H9 (cell line): ENCODE data around the gene MAGEB17. TPM values are rescaled to one million over a fixed set of nuclear protein-coding genes. Genes with fewer than 3 reads are reported as not detected.

ENCODE experiments used
- DNase-seq: peaks from one replicate; pipeline ENCODE4 v3.0.0-alpha.2; 2017
- H2AFZ ChIP-seq: one replicate; pipeline ENCODE4 v1.6.1; 2013; ENCODE audit warnings: mild to moderate bottlenecking, low read length, control low read depth, moderate library complexity
- H2AK5ac ChIP-seq: 2 replicates; pipeline ENCODE4 v1.6.1; 2013; ENCODE audit warnings: low read length, control low read depth, mixed read lengths; ENCODE audit not compliant: insufficient read length
- H2BK120ac ChIP-seq: one replicate; pipeline ENCODE4 v1.6.1; 2013; ENCODE audit warnings: low read depth, mild to moderate bottlenecking, low read length, control low read depth, inconsistent platforms; ENCODE audit not compliant: poor library complexity, severe bottlenecking
- H2BK12ac ChIP-seq: 2 replicates; pipeline ENCODE4 v1.6.1; 2013; ENCODE audit warnings: low read length, control low read depth, mixed read lengths, low read depth; ENCODE audit not compliant: insufficient read length
- H2BK15ac ChIP-seq: 2 replicates; pipeline ENCODE4 v1.6.1; 2013; ENCODE audit warnings: low read depth, low read length, control low read depth
- H2BK20ac ChIP-seq: one replicate; pipeline ENCODE4 v1.6.1; 2013; ENCODE audit warnings: low read depth, mild to moderate bottlenecking, low read length, control low read depth, inconsistent platforms; ENCODE audit not compliant: poor library complexity, severe bottlenecking
- H2BK5ac ChIP-seq: 2 replicates; pipeline ENCODE4 v1.6.1; 2013; ENCODE audit warnings: low read length, control low read depth, mixed read lengths; ENCODE audit not compliant: insufficient read length
- H3K14ac ChIP-seq: 2 replicates; pipeline ENCODE4 v1.6.1; 2013; ENCODE audit warnings: low read length, control low read depth; ENCODE audit not compliant: insufficient read depth
- H3K18ac ChIP-seq: 2 replicates; pipeline ENCODE4 v1.6.1; 2013; ENCODE audit warnings: low read depth, mild to moderate bottlenecking, mixed read lengths, low read length, control low read depth; ENCODE audit not compliant: insufficient read length
- H3K23ac ChIP-seq: 2 replicates; pipeline ENCODE4 v1.6.1; 2013; ENCODE audit warnings: low read length, control low read depth, mixed read lengths, low read depth; ENCODE audit not compliant: insufficient read length
- H3K23me2 ChIP-seq: 2 replicates; pipeline ENCODE4 v1.6.1; 2013; ENCODE audit warnings: low read depth, mild to moderate bottlenecking, mixed read lengths, low read length, control low read depth; ENCODE audit not compliant: insufficient read length, poor library complexity, severe bottlenecking
- H3K27ac ChIP-seq: 2 replicates; pipeline ENCODE4 v1.5.1; 2013; ENCODE audit warnings: low read length, control low read depth, mixed read lengths, low read depth; ENCODE audit not compliant: insufficient read length
- H3K27me3 ChIP-seq: 2 replicates; pipeline ENCODE4 v1.6.1; 2013; ENCODE audit warnings: low read length, control low read depth, inconsistent platforms; ENCODE audit not compliant: insufficient read depth
- H3K4ac ChIP-seq: 2 replicates; pipeline ENCODE4 v1.6.1; 2013; ENCODE audit warnings: low read depth, mild to moderate bottlenecking, control low read depth, inconsistent platforms, low read length, moderate library complexity
- H3K4me1 ChIP-seq: 2 replicates; pipeline ENCODE4 v1.6.1; 2013; ENCODE audit warnings: low read length, control low read depth, inconsistent platforms; ENCODE audit not compliant: insufficient read depth
- H3K4me2 ChIP-seq: 2 replicates; pipeline ENCODE4 v1.6.1; 2013; ENCODE audit warnings: low read length, control low read depth, mixed read lengths; ENCODE audit not compliant: insufficient read length, insufficient read depth
- H3K56ac ChIP-seq: 2 replicates; pipeline ENCODE4 v1.6.1; 2013; ENCODE audit warnings: low read depth, mild to moderate bottlenecking, mixed read lengths, low read length, control low read depth; ENCODE audit not compliant: insufficient read length
- H3K79me1 ChIP-seq: 2 replicates; pipeline ENCODE4 v1.6.1; 2013; ENCODE audit warnings: low read depth, mild to moderate bottlenecking, moderate library complexity, low read length, control low read depth, inconsistent platforms; ENCODE audit not compliant: insufficient read depth, poor library complexity, severe bottlenecking
- H3K79me2 ChIP-seq: 2 replicates; pipeline ENCODE4 v1.6.1; 2013; ENCODE audit warnings: low read length, control low read depth, inconsistent platforms; ENCODE audit not compliant: insufficient read depth
- H3K9ac ChIP-seq: 2 replicates; pipeline ENCODE4 v1.6.1; 2013; ENCODE audit warnings: low read length, control low read depth, mixed read lengths; ENCODE audit not compliant: insufficient read length; ENCODE audit errors: extremely low read depth
- H3K9me3 ChIP-seq: one replicate; pipeline ENCODE4 v1.6.1; 2013; ENCODE audit warnings: low read depth, low read length, inconsistent platforms; ENCODE audit not compliant: control insufficient read depth
- H3T11ph ChIP-seq: one replicate; pipeline ENCODE4 v1.6.1; 2013; ENCODE audit warnings: mild to moderate bottlenecking, low read length, control low read depth, inconsistent platforms
- H4K20me1 ChIP-seq: one replicate; pipeline ENCODE4 v1.6.1; 2013; ENCODE audit not compliant: control insufficient read depth, insufficient read length, insufficient read depth
- H4K5ac ChIP-seq: 2 replicates; pipeline ENCODE4 v1.6.1; 2013; ENCODE audit warnings: low read depth, mild to moderate bottlenecking, mixed read lengths, low read length, control low read depth; ENCODE audit not compliant: insufficient read length
- H4K8ac ChIP-seq: replicated peaks from 2 replicates; pipeline ENCODE4 v1.6.1; 2013; ENCODE audit warnings: low read length, control low read depth, mixed read lengths, low read depth; ENCODE audit not compliant: insufficient read length
- H4K91ac ChIP-seq: 2 replicates; pipeline ENCODE4 v1.6.1; 2013; ENCODE audit warnings: low read depth, mild to moderate bottlenecking, moderate library complexity, mixed read lengths, low read length, control low read depth; ENCODE audit not compliant: insufficient read length
- H3K27ac Mint-ChIP-seq, 3 experiments: 2 replicates in 2 of 3; 3 replicates in 1 of 3; pipeline ENCODE4 v1.8.0; 2020 to 2021; ENCODE audit warnings: mixed read lengths in 3 of 3, mild to moderate bottlenecking in 1 of 3, moderate library complexity in 1 of 3
- H3K27me3 Mint-ChIP-seq: 2 replicates; pipeline ENCODE4 v1.8.0; 2021; ENCODE audit warnings: low read depth, mild to moderate bottlenecking, moderate library complexity, mixed read lengths
- H3K36me3 Mint-ChIP-seq, 3 experiments: 2 replicates in 2 of 3; 3 replicates in 1 of 3; pipeline ENCODE4 v1.8.0; 2020 to 2021; ENCODE audit warnings: low read depth in 3 of 3, mixed read lengths in 3 of 3; ENCODE audit not compliant: insufficient read depth in 1 of 3
- H3K4me1 Mint-ChIP-seq, 2 experiments: 2 replicates each; pipeline ENCODE4 v1.8.0; 2020; ENCODE audit warnings: mixed read lengths in 2 of 2
- H3K4me3 Mint-ChIP-seq, 2 experiments: 2 replicates in 1 of 2; 3 replicates in 1 of 2; pipeline ENCODE4 v1.8.0; 2020 to 2021; ENCODE audit warnings: mild to moderate bottlenecking in 2 of 2, mixed read lengths in 2 of 2, moderate library complexity in 1 of 2
- H3K9me3 Mint-ChIP-seq, 2 experiments: 2 replicates in 1 of 2; 3 replicates in 1 of 2; pipeline ENCODE4 v1.8.0; 2020; ENCODE audit warnings: mild to moderate bottlenecking in 2 of 2, mixed read lengths in 2 of 2, moderate library complexity in 1 of 2
- CTCF ChIP-seq: fragments of 200-600 bp; sonication (generic); conservative IDR thresholded peaks from 3 replicates; pipeline ENCODE4 v1.8.0; 2021; ENCODE audit warnings: antibody characterized with exemption, mild to moderate bottlenecking
- total RNA-seq: library from RNA; stranded (reverse); gene quantifications from 2 replicates; pipeline ENCODE4 v1.2.1, GENCODE V29; 2021

The MAGEB17 gene
- total RNA-seq, 1 experiment from 2014 or later, result 0.74 TPM

GRCh38 chrX:16145656-16146055, 21.6 kb upstream of the MAGEB17 start:
- H3K4ac ChIP-seq, result no peak overlapping the region
- no peak overlapping the region for H3K9ac ChIP-seq
- H2BK120ac ChIP-seq, result no peak overlapping the region
- no peak overlapping the region for H3K18ac ChIP-seq
- H3T11ph ChIP-seq, result no peak overlapping the region
- H4K8ac ChIP-seq, result no peak overlapping the region
- no peak overlapping the region for H3K14ac ChIP-seq
- no peak overlapping the region for H3K23ac ChIP-seq
- no peak for TF ChIP-seq CTCF
- H3K23me2 ChIP-seq, result no peaks in the 10 kb centered on the region
- no peak overlapping the region for H3K4me2 ChIP-seq
- H2BK15ac ChIP-seq, result no peak overlapping the region
- no peak overlapping the region for H4K91ac ChIP-seq
- H3K27ac ChIP-seq, result no peak overlapping the region
- H3K79me2 ChIP-seq, result peaks cover 40% of the 10 kb centered on the region
- H3K56ac ChIP-seq, result no peak overlapping the region
- no peak overlapping the region for H2BK12ac ChIP-seq
- H3K4me1 Mint-ChIP-seq, result peaks cover 7 to 9% of the 10 kb centered on the region in 2 experiments; a peak in 3 of 4 replicates
- no peak overlapping the region for H2AFZ ChIP-seq
- peaks cover 23 to 62% (median 59%) of the 10 kb centered on the region in 3 experiments for H3K36me3 Mint-ChIP-seq
- no peak overlapping the region for H2BK5ac ChIP-seq
- no peaks in the 10 kb centered on the region for H4K20me1 ChIP-seq
- H3K9me3 Mint-ChIP-seq, result peaks cover 8% of the 10 kb centered on the region in 2 experiments; a peak in 4 of 5 replicates
- H4K5ac ChIP-seq, result no peak overlapping the region
- no peaks in the 10 kb centered on the region for H3K27me3 Mint-ChIP-seq
- H3K79me1 ChIP-seq, result peaks cover 6% of the 10 kb centered on the region
- no peak overlapping the region for H2BK20ac ChIP-seq
- no peak overlapping the region for H3K27ac Mint-ChIP-seq
- peaks cover 8% of the 10 kb centered on the region; the same call in 1 of the 2 replicates for H3K4me1 ChIP-seq
- H3K9me3 ChIP-seq, result no peaks in the 10 kb centered on the region
- DNase-seq, result no peak
- no peaks in the 10 kb centered on the region for H3K27me3 ChIP-seq
- H3K4me3 Mint-ChIP-seq, result no peak overlapping the region
- no peak overlapping the region for H2AK5ac ChIP-seq
